Keratinocyte (primary cell): ENCODE results near the gene RAG2. TPM values are rescaled to one million over a fixed set of nuclear protein-coding genes. Genes with fewer than 3 reads are reported as not detected.

Experiments used
- DNase-seq: peaks from one replicate; pipeline ENCODE4 v3.0.0-alpha.2; 2011; ENCODE audit warnings: low read depth, missing footprints, low spot score
- FAIRE-seq: peaks from 2 replicates; lab custom pipeline; 2011; peaks lifted over from hg19 to GRCh38; lab: Jason Lieb, UNC
- H2AFZ ChIP-seq: 2 replicates; pipeline ENCODE4 v1.6.0; 2012; ENCODE audit warnings: low read length, control low read depth, inconsistent platforms; ENCODE audit not compliant: control insufficient read depth
- H3K27ac ChIP-seq: 2 replicates; pipeline ENCODE4 v1.5.1; 2011; ENCODE audit warnings: low read length; ENCODE audit not compliant: control insufficient read depth, insufficient read depth
- H3K27me3 ChIP-seq: 3 replicates; pipeline ENCODE4 v1.6.0; 2011; ENCODE audit warnings: low read length; ENCODE audit not compliant: control insufficient read depth, insufficient read depth; ENCODE audit errors: extremely low read depth
- H3K36me3 ChIP-seq, 2 experiments: 2 replicates in 1 of 2; 3 replicates in 1 of 2; pipeline ENCODE4 v1.5.1; 2011; ENCODE audit warnings: low read length in 2 of 2, mild to moderate bottlenecking in 1 of 2; ENCODE audit not compliant: control insufficient read depth in 2 of 2, insufficient read depth in 2 of 2; ENCODE audit errors: extremely low read depth in 1 of 2
- H3K4me1 ChIP-seq: 3 replicates; pipeline ENCODE4 v1.5.1; 2011; ENCODE audit warnings: low read length; ENCODE audit not compliant: control insufficient read depth, insufficient read depth; ENCODE audit errors: extremely low read depth
- H3K4me2 ChIP-seq: 3 replicates; pipeline ENCODE4 v1.6.0; 2011; ENCODE audit warnings: low read depth, low read length; ENCODE audit not compliant: control insufficient read depth, insufficient read depth; ENCODE audit errors: extremely low read depth
- H3K4me3 ChIP-seq, 3 experiments: fragments of 200-600 bp in 1 of 3; sonication (generic) in 1 of 3; 2 replicates in 2 of 3; 3 replicates in 1 of 3; pipeline ENCODE4 v1.5.1; 2011 to 2016; ENCODE audit warnings: low read length in 3 of 3, mild to moderate bottlenecking in 3 of 3, control low read depth in 2 of 3, inconsistent platforms in 1 of 3, low read depth in 1 of 3, mixed read lengths in 1 of 3, mixed run types in 1 of 3, moderate library complexity in 1 of 3; ENCODE audit not compliant: control insufficient read depth in 2 of 3, insufficient read depth in 2 of 3; ENCODE audit errors: extremely low read depth in 1 of 3
- H3K79me2 ChIP-seq: 2 replicates; pipeline ENCODE4 v1.6.0; 2012; ENCODE audit warnings: low read length; ENCODE audit not compliant: control insufficient read depth, insufficient read depth
- H3K9ac ChIP-seq: 3 replicates; pipeline ENCODE4 v1.6.0; 2011; ENCODE audit warnings: low read length; ENCODE audit not compliant: control insufficient read depth, insufficient read depth; ENCODE audit errors: extremely low read depth
- H3K9me1 ChIP-seq: 3 replicates; pipeline ENCODE4 v1.6.0; 2011; ENCODE audit warnings: low read length; ENCODE audit not compliant: control insufficient read depth, insufficient read depth; ENCODE audit errors: extremely low read depth
- H3K9me3 ChIP-seq: 2 replicates; pipeline ENCODE4 v1.5.1; 2012; ENCODE audit warnings: low read depth, low read length; ENCODE audit not compliant: control insufficient read depth
- H4K20me1 ChIP-seq: 3 replicates; pipeline ENCODE4 v1.6.0; 2011; ENCODE audit warnings: low read length; ENCODE audit not compliant: control insufficient read depth, insufficient read depth; ENCODE audit errors: extremely low read depth
- EZH2 ChIP-seq: IDR thresholded peaks from one replicate; pipeline ENCODE4 v1.6.1; 2012; ENCODE audit warnings: inconsistent platforms, mild to moderate bottlenecking, low read length, moderate library complexity
- dilution Hi-C: fragments of 300-500 bp; cut with MboI; formaldehyde crosslinking; loops from one replicate; pipeline ENCODE4 v1.7.0; 2020; ENCODE audit warnings: low sequenced_read_pairs; ENCODE audit not compliant: extremely low pct_ligation_motif_present
- polyA plus RNA-seq, 5 experiments: library from polyadenylated mRNA; depleted of rRNA in 3 of 5; stranded (reverse) in 3 of 5; stranded (forward) in 1 of 5; unstranded in 1 of 5; fragments of >200 nt; gene quantifications; 1 replicate in 1 of 5; 2 replicates in 3 of 5; 3 replicates in 1 of 5; pipeline versions ENCODE4 v1.2.1 to v1.2.3, GENCODE V29; 2011 to 2012; ENCODE audit warnings: missing spikeins in 2 of 5, low read depth in 1 of 5, low replicate concordance in 1 of 5
- TF ChIP-seq, protein P1 (sequence below), 3 experiments: IDR thresholded peaks in 1 of 3; conservative IDR thresholded peaks in 1 of 3; optimal IDR thresholded peaks in 1 of 3; 2 replicates in 2 of 3; 3 replicates in 1 of 3; pipeline versions ENCODE3 to v1.5.1; 2011; ENCODE audit warnings: low read length in 3 of 3, mild to moderate bottlenecking in 3 of 3, moderate library complexity in 2 of 3, control low read depth in 1 of 3, inconsistent platforms in 1 of 3; ENCODE audit not compliant: insufficient read depth in 2 of 3; ENCODE audit errors: extremely low read depth in 1 of 3

Gene RAG2
- polyA plus RNA-seq, 1 donor (not counting 4 experiments of a cell fraction or from before 2014, with no cell fraction given) = not detected

GRCh38 chr11:36619502-36619901 lies 21.5 kb upstream of the RAG2 start:
- no peak overlapping the region for H3K27ac ChIP-seq
- no peak overlapping the region for H3K9ac ChIP-seq
- H3K79me2 ChIP-seq = no peaks in the 10 kb centered on the region
- no peaks in the 10 kb centered on the region for H3K9me1 ChIP-seq
- H3K27me3 ChIP-seq = no peaks in the 10 kb centered on the region
- H3K36me3 ChIP-seq = no peaks in the 10 kb centered on the region
- no peak for TF ChIP-seq EZH2
- TF ChIP-seq, protein P1, sequence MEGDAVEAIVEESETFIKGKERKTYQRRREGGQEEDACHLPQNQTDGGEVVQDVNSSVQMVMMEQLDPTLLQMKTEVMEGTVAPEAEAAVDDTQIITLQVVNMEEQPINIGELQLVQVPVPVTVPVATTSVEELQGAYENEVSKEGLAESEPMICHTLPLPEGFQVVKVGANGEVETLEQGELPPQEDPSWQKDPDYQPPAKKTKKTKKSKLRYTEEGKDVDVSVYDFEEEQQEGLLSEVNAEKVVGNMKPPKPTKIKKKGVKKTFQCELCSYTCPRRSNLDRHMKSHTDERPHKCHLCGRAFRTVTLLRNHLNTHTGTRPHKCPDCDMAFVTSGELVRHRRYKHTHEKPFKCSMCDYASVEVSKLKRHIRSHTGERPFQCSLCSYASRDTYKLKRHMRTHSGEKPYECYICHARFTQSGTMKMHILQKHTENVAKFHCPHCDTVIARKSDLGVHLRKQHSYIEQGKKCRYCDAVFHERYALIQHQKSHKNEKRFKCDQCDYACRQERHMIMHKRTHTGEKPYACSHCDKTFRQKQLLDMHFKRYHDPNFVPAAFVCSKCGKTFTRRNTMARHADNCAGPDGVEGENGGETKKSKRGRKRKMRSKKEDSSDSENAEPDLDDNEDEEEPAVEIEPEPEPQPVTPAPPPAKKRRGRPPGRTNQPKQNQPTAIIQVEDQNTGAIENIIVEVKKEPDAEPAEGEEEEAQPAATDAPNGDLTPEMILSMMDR (optimal IDR thresholded peaks at IDR 0.05 in 1 of 3, IDR thresholded peaks at IDR 0.05 in 1 of 3, conservative IDR thresholded peaks at IDR 0.05 in 1 of 3; ENCODE audit: extremely low read depth in 1 of 3, insufficient read depth in 2 of 3, low read length in 3 of 3) = no peak
- H3K9me3 ChIP-seq = no peaks in the 10 kb centered on the region
- H3K4me3 ChIP-seq = no peak overlapping the region
- H4K20me1 ChIP-seq = no peaks in the 10 kb centered on the region
- H2AFZ ChIP-seq = no peak overlapping the region
- FAIRE-seq (no peak), DNase-seq (no peak)
- no peak overlapping the region for H3K4me2 ChIP-seq
- H3K4me1 ChIP-seq = no peaks in the 10 kb centered on the region
- dilution Hi-C loops = no loop called here

GRCh38 chr11:36618363-36619047 lies 20.5 kb upstream of the RAG2 start:
- no peaks in the 10 kb centered on the region for H4K20me1 ChIP-seq

More at GRCh38 chr11:36618363-36619047, 20.5 kb upstream of the RAG2 start:
- H3K27ac ChIP-seq = no peak overlapping the region
- dilution Hi-C loops = no loop called here
- FAIRE-seq = no peak
- TF ChIP-seq, protein P1 (optimal IDR thresholded peaks at IDR 0.05 in 1 of 3, IDR thresholded peaks at IDR 0.05 in 1 of 3, conservative IDR thresholded peaks at IDR 0.05 in 1 of 3; ENCODE audit: extremely low read depth in 1 of 3, insufficient read depth in 2 of 3, low read length in 3 of 3) = no peak
- no peak for TF ChIP-seq EZH2
- no peaks in the 10 kb centered on the region for H3K79me2 ChIP-seq
- H3K9me1 ChIP-seq = no peaks in the 10 kb centered on the region
- H3K4me3 ChIP-seq = no peak overlapping the region
- H3K27me3 ChIP-seq = no peaks in the 10 kb centered on the region
- H3K36me3 ChIP-seq = no peaks in the 10 kb centered on the region
- no peak overlapping the region for H3K4me2 ChIP-seq
- no peaks in the 10 kb centered on the region for H3K9me3 ChIP-seq
- no peak overlapping the region for H3K9ac ChIP-seq
- no peak for DNase-seq
- H2AFZ ChIP-seq = no peak overlapping the region
- no peaks in the 10 kb centered on the region for H3K4me1 ChIP-seq
